HG02973 (cell line): ENCODE results near the gene CD4.
"Not testable (repeated sequence)": the region's sequence is repeated elsewhere in the genome, so short reads cannot be mapped to it uniquely, and the experiment has no call there.

Source experiments
- ATAC-seq: cut with Tn5 transposase; IDR thresholded peaks from one replicate; pipeline ENCODE4 v1.9.1; 2021; ENCODE audit warnings: moderate library complexity; ENCODE audit not compliant: unreplicated experiment

Gene CD4

GRCh38 chr12:6865307-6865706 lies 76.0 kb downstream of the CD4 start:
- not testable (repeated sequence) for ATAC-seq

- ATAC-seq: no peak
These were observed 77.0 kb downstream of the CD4 start for GRCh38 chr12:6866163-6866919.

GRCh38 chr12:6866920-6867412 lies 77.6 kb downstream of the CD4 start:
- no peak for ATAC-seq

GRCh38 chr12:6867413-6868210 lies 78.3 kb downstream of the CD4 start, which contains the start of gene TPI1:
Gene TPI1 (plus strand): TSS chr12:6867531. CDS start chr12:6867567, 36 bp downstream.
- ATAC-seq: peak; percentile 41

- ATAC-seq: no peak
These were observed 79.1 kb downstream of the CD4 start for GRCh38 chr12:6868211-6869048.

- no peak for ATAC-seq
These were observed 80.0 kb downstream of the CD4 start for GRCh38 chr12:6869049-6870021.

GRCh38 chr12:6870304-6870703 lies 81.0 kb downstream of the CD4 start:
- ATAC-seq: not testable (repeated sequence)
